Body of pancreas (tissue), 4 donors: ENCODE measurements around the gene NAV1. TPM values are rescaled to one million over a fixed set of nuclear protein-coding genes. Genes with fewer than 3 reads are reported as not detected.
"Not testable (repeated sequence)": the region's sequence is repeated elsewhere in the genome, so short reads cannot be mapped to it uniquely, and the experiment has no call there.

ENCODE experiments used
- ATAC-seq: fragments of 150-250 bp; one replicate; pipeline ENCODE4 v1.9.1; 2016
- DNase-seq, 4 donors: peaks; one replicate each; pipeline ENCODE4 v3.0.0-alpha.2; 2019
- H3K27ac ChIP-seq, 4 donors: fragments of 200-600 bp; sonication (generic); 1 replicate in 3 of 4; 2 replicates in 1 of 4; pipeline versions ENCODE4 v1.5.1 to v1.6.1; 2016 to 2019; ENCODE audit warnings: mild to moderate bottlenecking in 1 of 4, mixed read lengths in 1 of 4, moderate library complexity in 1 of 4
- H3K27me3 ChIP-seq, 2 donors: fragments of 200-600 bp; sonication (generic); one replicate each; pipeline ENCODE4 v1.6.0; 2016; ENCODE audit warnings: mild to moderate bottlenecking in 1 of 2
- H3K36me3 ChIP-seq, 2 donors: fragments of 200-600 bp; sonication (generic); replicated peaks in 1 of 2; 2 replicates each; pipeline ENCODE4 v1.5.1; 2016; ENCODE audit warnings: low read depth in 2 of 2; ENCODE audit not compliant: insufficient read depth in 1 of 2
- H3K4me1 ChIP-seq: fragments of 200-600 bp; sonication (generic); one replicate; pipeline ENCODE4 v1.6.0; 2016
- H3K4me3 ChIP-seq, 2 donors: fragments of 200-600 bp; sonication (generic); 1 replicate in 1 of 2; 2 replicates in 1 of 2; pipeline ENCODE4 v1.5.1; 2016 to 2019
- H3K9me3 ChIP-seq, 3 donors: fragments of 200-600 bp; sonication (generic); 1 replicate in 2 of 3; 2 replicates in 1 of 3; pipeline ENCODE4 v1.5.1; 2016
- CTCF ChIP-seq, 7 experiments: fragments of 450-650 bp in 4 of 7; fragments of 200-600 bp in 3 of 7; sonication (generic) in 3 of 7; IDR thresholded peaks; one replicate each; pipeline ENCODE4 v1.5.1; 2016 to 2019; ENCODE audit warnings: antibody characterized with exemption in 7 of 7
- POLR2A ChIP-seq, 3 donors: fragments of 450-650 bp; IDR thresholded peaks; one replicate each; pipeline ENCODE4 v1.6.1; 2016; ENCODE audit warnings: antibody characterized with exemption in 3 of 3, mild to moderate bottlenecking in 2 of 3
- WGBS, 2 donors: methylation state at CpG; one replicate each; pipeline ENCODE4 v1.1.5; 2017; 5-methylcytosine and 5-hydroxymethylcytosine counted together
- intact Hi-C: fragments of 100-400 bp; cut with DNase I; formaldehyde crosslinking; loops from one replicate; pipeline ENCODE4 v1.15.1; 2023
- total RNA-seq, 2 donors: library from RNA; depleted of rRNA; stranded (reverse); fragments of >200 nt; gene quantifications; one replicate each; pipeline ENCODE4 v1.1.0, GENCODE V29; 2016

The NAV1 gene
- 10 to 100 TPM; 11.5 to 13.7 TPM for total RNA-seq

GRCh38 chr1:201538612-201539551 is at the start of gene NAV1:
Gene NAV1, plus strand, starts transcription at chr1:201539127. Its CDS starts 83,758 bp downstream, at chr1:201622885.
- Histone ChIP-seq H3K27ac (peak within 1 kb of the TSS in 3 of 4 donors; percentile 15 to 61 (median 35)), H3K4me1 (peaks cover 17% of the 10 kb centered on the region), H3K4me3 (peak within 1 kb of the TSS; percentile 4 to 32), H3K27me3 (no peaks in the 10 kb centered on the region), H3K36me3 (no peaks in the 10 kb centered on the region), H3K9me3 (no peaks in the 10 kb centered on the region)
- DNase-seq (peak; percentile 44 to 59 (median 52)), ATAC-seq (peak; percentile 70)
- intact Hi-C loops, result no loop called here
- WGBS, 2 donors, result 1 to 2% methylated on average over 18 to 91 of the region's 93 CpGs
- peak in 1 of 3 donors; percentile 30 for TF ChIP-seq POLR2A (IDR thresholded peaks at IDR 0.05)
- peak in 1 of 7 experiments; percentile 9 for TF ChIP-seq CTCF (IDR thresholded peaks at IDR 0.05)

GRCh38 chr1:201489643-201490261 is 49.2 kb upstream of the NAV1 start:
- H3K4me3 ChIP-seq, result no peak overlapping the region
- H3K9me3 ChIP-seq, result no peaks in the 10 kb centered on the region
- 89 to 91% methylated on average over 6 of the region's 6 CpGs for WGBS, 2 donors
- TF ChIP-seq CTCF (IDR thresholded peaks at IDR 0.05) (no peak), POLR2A (IDR thresholded peaks at IDR 0.05) (no peak)
- no peak for ATAC-seq
- peaks cover 30% of the 10 kb centered on the region for H3K4me1 ChIP-seq
- intact Hi-C loops, result no loop called here
- peak overlapping the region in 3 of 4 donors; percentile 45 to 59 (median 47) for H3K27ac ChIP-seq
- no peaks in the 10 kb centered on the region for H3K27me3 ChIP-seq
- no peak for DNase-seq
- H3K36me3 ChIP-seq, result peaks cover 0 to 7% of the 10 kb centered on the region in 2 donors

- ATAC-seq (no peak), DNase-seq (no peak)
- 37 to 48% methylated on average over 3 of the region's 3 CpGs for WGBS, 2 donors
- TF ChIP-seq CTCF (IDR thresholded peaks at IDR 0.05) (no peak), POLR2A (IDR thresholded peaks at IDR 0.05) (no peak)
- Histone ChIP-seq H3K4me1 (peaks cover 39% of the 10 kb centered on the region), H3K9me3 (no peaks in the 10 kb centered on the region), H3K27ac (no peak overlapping the region), H3K36me3 (peaks cover 0 to 8% of the 10 kb centered on the region in 2 donors), H3K4me3 (no peak overlapping the region), H3K27me3 (no peaks in the 10 kb centered on the region)
- intact Hi-C loops, result no loop called here
Measured at GRCh38 chr1:201490708-201491131, 48.2 kb upstream of the NAV1 start.

GRCh38 chr1:201491896-201492511 is 46.9 kb upstream of the NAV1 start:
- WGBS, 2 donors, result 72 to 85% methylated on average over 3 of the region's 3 CpGs
- no peak overlapping the region for H3K27ac ChIP-seq

GRCh38 chr1:201493026-201493656 is 45.8 kb upstream of the NAV1 start:
- H3K27me3 ChIP-seq, DNase-seq: not testable (repeated sequence)
- 93% methylated on average over 3 of the region's 3 CpGs; no CpG with 5 or more reads in 1 of the 2 donors for WGBS, 2 donors

More at GRCh38 chr1:201491896-201492511, 46.9 kb upstream of the NAV1 start:
- peaks cover 0 to 6% of the 10 kb centered on the region in 2 donors for H3K36me3 ChIP-seq
- H3K4me1 ChIP-seq, result peaks cover 48% of the 10 kb centered on the region
- DNase-seq (no peak), ATAC-seq (no peak)
- no peak for TF ChIP-seq POLR2A (IDR thresholded peaks at IDR 0.05)
- TF ChIP-seq CTCF (IDR thresholded peaks at IDR 0.05), result no peak
- no peak overlapping the region for H3K4me3 ChIP-seq
- H3K9me3 ChIP-seq, result no peaks in the 10 kb centered on the region
- intact Hi-C loops, result no loop called here
- no peaks in the 10 kb centered on the region for H3K27me3 ChIP-seq

More at GRCh38 chr1:201493026-201493656, 45.8 kb upstream of the NAV1 start:
- H3K4me3 ChIP-seq, H3K36me3 ChIP-seq, ATAC-seq, intact Hi-C loops, H3K9me3 ChIP-seq: not testable (repeated sequence)
- Histone ChIP-seq H3K27ac (peak overlapping the region in 1 of 4 donors; percentile 51), H3K4me1 (peaks cover 52% of the 10 kb centered on the region)
